ENCODE results near the gene RASA4. TPM values are rescaled to one million over a fixed set of nuclear protein-coding genes. Genes with fewer than 3 reads are reported as not detected.
"Not testable (repeated sequence)": the region's sequence is repeated elsewhere in the genome, so short reads cannot be mapped to it uniquely, and the experiment has no call there.

The RASA4 gene
- total and polyA plus RNA-seq, 2 donors (not counting 1 experiment from before 2014, with no cell fraction given): 32.0 to 49.3 TPM

- CTCF ChIA-PET; H3K4me3 Mint-ChIP-seq; intact Hi-C loops (cut with micrococcal nuclease); H3K9ac ChIP-seq (ENCODE audit: low read length); H2AFZ ChIP-seq (ENCODE audit: insufficient read depth, low read depth, low read length, poor library complexity, severe bottlenecking); H4K20me1 ChIP-seq (ENCODE audit: control insufficient read depth, insufficient read depth, low read length, poor library complexity, severe bottlenecking); H3K27ac Mint-ChIP-seq; H3K4me3 ChIP-seq (ENCODE audit: control extremely low read depth in 1 of 5, extremely low read depth in 1 of 5, insufficient read depth in 1 of 5, low read depth in 2 of 5, low read length in 4 of 5); POLR2A ChIA-PET; H3K4me2 ChIP-seq (replicated peaks; ENCODE audit: low read depth, low read length, poor library complexity, severe bottlenecking); H3K9me3 Mint-ChIP-seq (ENCODE audit: insufficient read depth); H3K36me3 ChIP-seq (replicated peaks in 1 of 2; ENCODE audit: control extremely low read depth in 1 of 2, control insufficient read depth in 1 of 2, extremely low read depth in 1 of 2, insufficient read depth in 2 of 2, low read length in 1 of 2); H3K27ac ChIP-seq (ENCODE audit: low read length in 2 of 2); H3K27me3 Mint-ChIP-seq; ATAC-seq (ENCODE audit: low read depth); H3K4me1 Mint-ChIP-seq; DNase-seq; H3K9me3 ChIP-seq (ENCODE audit: control extremely low read depth in 1 of 3, control insufficient read depth in 2 of 3, insufficient read depth in 1 of 3, low read length in 2 of 3); H3K27me3 ChIP-seq (replicated peaks in 1 of 4; ENCODE audit: control extremely low read depth in 1 of 4, control insufficient read depth in 3 of 4, insufficient read depth in 4 of 4, low read length in 3 of 4); H3K79me2 ChIP-seq (ENCODE audit: control insufficient read depth, insufficient read depth, low read length); H3K4me1 ChIP-seq (ENCODE audit: control insufficient read depth in 2 of 2, insufficient read depth in 2 of 2, low read length in 2 of 2): not testable (repeated sequence)
- no CpG with 5 or more reads among the region's 2 CpGs for WGBS (ENCODE audit: insufficient coverage)
Measured at GRCh38 chr7:102524803-102525202, 91.8 kb downstream of the RASA4 start.

Small RNAs within 50 kb of the gene (small RNA-seq; reads per million reads assigned to genes)
- gene UPK3BL1 (ENCODE audit: insufficient read length, low read depth, low replicate concordance): not detected

Other genes with a start within 250 kb of the RASA4 start
- gene PRKRIP1, start 220.4 kb downstream of the RASA4 start, total RNA-seq: 57.9 and 59.1 TPM in 2 replicates
- gene PRKRIP1, start 220.4 kb downstream of the RASA4 start, polyA plus RNA-seq: 57.1 and 72.9 TPM in 2 replicates
- gene ORAI2, start 183.2 kb downstream of the RASA4 start, total RNA-seq: 450 and 461 TPM in 2 replicates
- gene ORAI2, start 183.2 kb downstream of the RASA4 start, polyA plus RNA-seq: 139 and 177 TPM in 2 replicates
- gene ALKBH4, start 151.9 kb downstream of the RASA4 start, total RNA-seq: 8.6 and 11.0 TPM in 2 replicates
- gene ALKBH4, start 151.9 kb downstream of the RASA4 start, polyA plus RNA-seq: 2.2 and 6.2 TPM in 2 replicates
- 83.7 and 91.6 TPM in 2 replicates for gene LRWD1, start 151.8 kb downstream of the RASA4 start, total RNA-seq
- 58.2 and 98.6 TPM in 2 replicates for gene LRWD1, start 151.8 kb downstream of the RASA4 start, polyA plus RNA-seq
- gene POLR2J, start 137.8 kb downstream of the RASA4 start, total RNA-seq: 28.1 and 34.0 TPM in 2 replicates
- 28.4 and 83.0 TPM in 2 replicates for gene POLR2J, start 137.8 kb downstream of the RASA4 start, polyA plus RNA-seq
- gene RASA4B, start 99.0 kb downstream of the RASA4 start, total RNA-seq: 15.6 and 20.6 TPM in 2 replicates
- 23.1 and 26.4 TPM in 2 replicates for gene RASA4B, start 99.0 kb downstream of the RASA4 start, polyA plus RNA-seq
- gene UPK3BL2, start 73.1 kb downstream of the RASA4 start, total RNA-seq: 68.2 and 79.9 TPM in 2 replicates
- 127 and 143 TPM in 2 replicates for gene UPK3BL2, start 73.1 kb downstream of the RASA4 start, polyA plus RNA-seq
- 0.47 and 0.58 TPM in 2 replicates for gene SPDYE2, start 65.5 kb downstream of the RASA4 start, total RNA-seq
- gene SPDYE2, start 65.5 kb downstream of the RASA4 start, polyA plus RNA-seq: 0.07 TPM in 1 of 2 replicates, not detected in the other
- 192 and 217 TPM in 2 replicates for gene POLR2J3, start 44.2 kb downstream of the RASA4 start, total RNA-seq
- gene POLR2J3, start 44.2 kb downstream of the RASA4 start, polyA plus RNA-seq: 76.7 and 166 TPM in 2 replicates
- 85.4 and 97.7 TPM in 2 replicates for gene UPK3BL1, start 26.0 kb upstream of the RASA4 start, total RNA-seq
- gene UPK3BL1, start 26.0 kb upstream of the RASA4 start, polyA plus RNA-seq: 189 and 203 TPM in 2 replicates
- gene SPDYE2B, start 33.6 kb upstream of the RASA4 start, total RNA-seq: not detected in 2 replicates
- gene SPDYE2B, start 33.6 kb upstream of the RASA4 start, polyA plus RNA-seq: not detected in 2 replicates
- gene POLR2J2, start 54.9 kb upstream of the RASA4 start, total RNA-seq: 53.0 and 61.1 TPM in 2 replicates
- gene POLR2J2, start 54.9 kb upstream of the RASA4 start, polyA plus RNA-seq: 9.6 and 16.7 TPM in 2 replicates
- gene FAM185A, start 132.2 kb upstream of the RASA4 start, total RNA-seq: 11.8 and 12.9 TPM in 2 replicates
- 5.9 and 6.0 TPM in 2 replicates for gene FAM185A, start 132.2 kb upstream of the RASA4 start, polyA plus RNA-seq

Measured in B cell (primary cell).